Ectodermal cell (in vitro differentiated cells): ENCODE results near the gene STAT4.

Experiments
- H3K27ac ChIP-seq: 2 replicates; pipeline ENCODE4 v1.7.0; 2013; ENCODE audit warnings: mild to moderate bottlenecking, low read depth, low read length; ENCODE audit not compliant: insufficient read depth, poor library complexity, severe bottlenecking
- H3K27me3 ChIP-seq: 2 replicates; pipeline ENCODE4 v1.7.0; 2013; ENCODE audit warnings: mild to moderate bottlenecking, low read length; ENCODE audit not compliant: insufficient read depth, control insufficient read depth, poor library complexity, severe bottlenecking
- H3K36me3 ChIP-seq: one replicate; pipeline ENCODE4 v1.7.0; 2013; ENCODE audit warnings: low read length; ENCODE audit not compliant: control insufficient read depth, insufficient read depth
- H3K4me1 ChIP-seq: one replicate; pipeline ENCODE4 v1.7.0; 2013; ENCODE audit warnings: low read length; ENCODE audit not compliant: control insufficient read depth, insufficient read depth
- H3K4me3 ChIP-seq: 2 replicates; pipeline ENCODE4 v1.7.0; 2013; ENCODE audit warnings: low read depth, low read length, control low read depth; ENCODE audit not compliant: insufficient read depth
- H3K9me3 ChIP-seq: 2 replicates; pipeline ENCODE4 v1.7.0; 2013; ENCODE audit warnings: mild to moderate bottlenecking, low read length, moderate library complexity; ENCODE audit not compliant: control insufficient read depth
- WGBS, 2 experiments: methylation state at CpG; one replicate each; pipeline ENCODE4 v1.1.7; 2013; ENCODE audit warnings: missing lambda C conversion rate in 2 of 2; 5-methylcytosine and 5-hydroxymethylcytosine counted together

STAT4 gene

DNA sequence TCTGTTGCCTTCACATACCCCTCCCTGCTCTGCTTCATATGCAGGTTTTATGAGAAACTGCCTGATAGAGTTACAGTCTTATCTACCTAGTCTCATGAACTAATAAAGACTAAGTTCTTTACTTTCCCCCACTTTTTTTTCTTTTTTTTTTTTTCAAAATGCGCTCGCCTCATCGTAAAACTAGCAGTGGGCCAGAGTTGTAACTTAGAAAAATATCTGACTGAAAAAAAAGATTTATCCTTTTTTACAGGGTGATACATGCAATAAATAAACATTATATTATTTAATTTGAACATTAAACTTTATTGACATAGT lies 83.9 kb downstream of the STAT4 start:
- WGBS, 2 experiments, result no CpG with 5 or more reads among the region's 3 CpGs
- no peak overlapping the region for H3K27ac ChIP-seq
- no peaks in the 10 kb centered on the region for H3K9me3 ChIP-seq
- no peaks in the 10 kb centered on the region for H3K4me1 ChIP-seq
- no peaks in the 10 kb centered on the region for H3K36me3 ChIP-seq
- H3K27me3 ChIP-seq, result no peaks in the 10 kb centered on the region
- H3K4me3 ChIP-seq, result no peak overlapping the region

DNA sequence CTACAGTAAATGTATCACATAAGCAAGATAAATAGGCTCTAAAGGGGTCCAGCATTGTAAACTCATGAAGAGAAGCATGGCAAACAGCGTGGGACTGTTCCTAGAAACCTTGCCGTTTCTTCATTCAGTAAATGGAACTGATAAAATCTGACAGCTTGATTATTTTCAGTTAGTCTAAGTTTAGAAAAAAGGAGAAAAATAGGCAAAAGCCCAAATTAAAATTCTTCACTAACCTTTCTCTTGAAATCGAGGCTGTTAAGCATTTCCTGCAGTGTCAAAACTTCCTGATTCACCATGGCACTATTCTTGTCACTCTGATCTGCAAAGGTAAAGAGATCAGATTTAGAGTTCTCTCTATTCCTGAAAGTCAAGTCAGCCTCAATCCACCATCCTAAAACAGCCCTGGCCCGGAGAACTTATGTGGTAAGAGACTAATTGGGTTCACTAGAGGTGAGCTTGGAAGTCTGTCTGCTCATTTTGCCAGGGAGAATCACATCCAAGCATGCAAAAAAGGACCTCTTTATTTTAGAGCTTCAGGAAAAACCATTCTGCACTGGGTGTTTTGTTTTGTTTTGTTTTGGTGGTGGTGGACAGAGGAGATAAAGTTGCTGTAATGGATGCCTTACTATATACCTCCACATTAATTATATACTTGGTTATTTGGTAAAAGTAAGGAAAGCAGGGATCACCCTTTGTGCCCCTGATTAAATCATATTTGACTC lies 84.4 kb downstream of the STAT4 start:
- Histone ChIP-seq H3K4me3 (no peak overlapping the region), H3K36me3 (no peaks in the 10 kb centered on the region), H3K27ac (no peak overlapping the region), H3K9me3 (no peaks in the 10 kb centered on the region), H3K27me3 (no peaks in the 10 kb centered on the region), H3K4me1 (no peaks in the 10 kb centered on the region)
- 76 to 82% methylated on average over 4 of the region's 4 CpGs for WGBS, 2 experiments

DNA sequence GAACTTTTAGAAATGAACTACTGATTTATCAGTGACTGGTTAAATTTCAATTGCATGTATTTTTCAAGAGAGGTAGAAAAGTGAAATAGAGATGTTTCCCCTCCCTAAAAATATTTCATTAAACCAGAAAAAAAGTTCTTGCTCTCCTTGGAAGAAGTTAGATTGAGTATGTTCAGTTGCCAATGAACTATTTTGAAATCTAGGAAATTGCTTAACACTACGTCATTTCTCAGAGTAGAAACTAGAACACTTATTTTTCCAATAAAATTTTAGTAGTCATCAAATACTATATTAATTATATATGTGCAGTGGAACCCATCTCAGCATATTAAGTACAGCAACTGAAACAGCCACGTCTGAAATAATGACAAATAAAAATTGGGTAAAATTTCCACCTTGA lies 85.0 kb downstream of the STAT4 start:
- H3K27ac ChIP-seq, result no peak overlapping the region
- H3K36me3 ChIP-seq, result no peaks in the 10 kb centered on the region
- 90% methylated on average over 1 of the region's 2 CpGs; no CpG with 5 or more reads in 1 of the 2 experiments for WGBS, 2 experiments
- H3K9me3 ChIP-seq, result no peaks in the 10 kb centered on the region
- no peaks in the 10 kb centered on the region for H3K4me1 ChIP-seq
- H3K27me3 ChIP-seq, result no peaks in the 10 kb centered on the region
- no peak overlapping the region for H3K4me3 ChIP-seq

DNA sequence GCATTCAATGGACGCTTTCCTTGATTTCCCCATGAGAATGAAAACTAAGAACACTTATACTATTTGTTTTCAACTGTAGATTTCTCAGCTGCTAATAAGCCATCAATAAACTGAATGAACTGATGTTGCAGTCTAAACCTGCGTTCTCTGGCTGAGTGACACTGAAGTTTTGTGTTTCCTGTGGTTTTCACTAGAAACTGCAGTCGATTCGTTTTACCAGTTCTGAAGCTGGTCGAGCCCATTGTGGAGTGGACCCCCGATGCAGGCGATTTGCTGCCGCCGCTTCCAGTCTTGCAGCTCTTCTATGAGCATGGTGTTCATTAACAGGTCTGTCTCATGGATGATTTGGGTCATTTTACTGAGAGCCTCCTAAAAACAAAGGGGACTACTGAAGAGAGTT lies 86.2 kb downstream of the STAT4 start:
- Histone ChIP-seq H3K4me1 (no peaks in the 10 kb centered on the region), H3K9me3 (no peaks in the 10 kb centered on the region), H3K27me3 (no peaks in the 10 kb centered on the region), H3K4me3 (no peak overlapping the region), H3K27ac (no peak overlapping the region), H3K36me3 (no peaks in the 10 kb centered on the region)
- 94 to 95% methylated on average over 9 of the region's 9 CpGs for WGBS, 2 experiments

DNA sequence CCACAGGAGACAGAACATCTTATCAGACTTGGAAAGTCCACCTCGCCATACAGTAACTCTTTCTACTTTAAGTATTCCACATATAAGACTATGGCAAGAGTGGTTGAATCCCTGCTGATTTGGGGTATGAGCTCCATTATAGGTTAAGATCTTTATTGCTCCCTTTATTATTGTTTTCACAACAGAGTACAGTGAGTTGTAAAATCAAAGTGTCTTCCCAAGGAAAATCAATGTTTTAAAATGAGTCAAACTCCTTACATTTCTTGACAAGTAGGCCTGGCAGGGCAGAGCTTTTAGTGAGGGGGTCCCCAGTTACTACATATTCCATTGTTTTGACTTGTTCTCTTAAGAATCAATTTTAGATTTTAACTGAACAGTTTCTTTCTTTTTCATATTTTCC lies 87.2 kb downstream of the STAT4 start:
- no peaks in the 10 kb centered on the region for H3K27me3 ChIP-seq
- H3K4me3 ChIP-seq, result no peak overlapping the region
- WGBS, 2 experiments, result 78% methylated on average over 1 of the region's 1 CpG; no CpG with 5 or more reads in 1 of the 2 experiments
- H3K27ac ChIP-seq, result no peak overlapping the region
- no peaks in the 10 kb centered on the region for H3K36me3 ChIP-seq
- H3K4me1 ChIP-seq, result no peaks in the 10 kb centered on the region
- H3K9me3 ChIP-seq, result no peaks in the 10 kb centered on the region

DNA sequence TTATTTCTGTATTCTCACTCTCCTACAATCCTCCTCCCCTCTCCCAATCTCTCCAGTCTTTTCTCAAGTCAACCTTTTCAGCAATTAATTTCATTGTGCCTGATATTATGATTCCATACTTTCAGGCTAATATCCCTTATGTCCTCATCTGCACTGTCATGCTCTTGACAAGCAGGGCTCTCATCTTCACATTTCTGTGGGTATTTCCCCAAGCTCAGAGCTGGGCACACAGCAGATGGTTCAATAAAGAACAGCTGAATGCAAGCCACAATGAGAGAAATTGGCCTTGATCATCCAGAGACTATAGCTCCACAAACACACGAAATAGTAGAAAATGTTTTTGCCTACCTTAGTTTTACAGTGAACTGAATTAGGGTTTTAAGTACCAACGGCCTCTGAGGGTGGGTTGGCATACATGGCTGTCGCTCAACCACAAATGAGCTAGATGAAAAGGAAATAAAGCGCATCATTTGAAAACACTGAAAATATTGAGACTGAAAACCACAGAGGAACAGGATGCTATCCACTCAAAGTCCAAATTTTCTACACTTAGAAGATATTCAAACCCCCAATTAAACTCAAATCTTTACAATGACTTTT lies 89.3 kb downstream of the STAT4 start:
- 95% methylated on average over 4 of the region's 4 CpGs for WGBS, 2 experiments
- Histone ChIP-seq H3K27me3 (no peaks in the 10 kb centered on the region), H3K4me3 (no peak overlapping the region), H3K9me3 (no peaks in the 10 kb centered on the region), H3K36me3 (no peaks in the 10 kb centered on the region), H3K4me1 (no peaks in the 10 kb centered on the region), H3K27ac (no peak overlapping the region)

DNA sequence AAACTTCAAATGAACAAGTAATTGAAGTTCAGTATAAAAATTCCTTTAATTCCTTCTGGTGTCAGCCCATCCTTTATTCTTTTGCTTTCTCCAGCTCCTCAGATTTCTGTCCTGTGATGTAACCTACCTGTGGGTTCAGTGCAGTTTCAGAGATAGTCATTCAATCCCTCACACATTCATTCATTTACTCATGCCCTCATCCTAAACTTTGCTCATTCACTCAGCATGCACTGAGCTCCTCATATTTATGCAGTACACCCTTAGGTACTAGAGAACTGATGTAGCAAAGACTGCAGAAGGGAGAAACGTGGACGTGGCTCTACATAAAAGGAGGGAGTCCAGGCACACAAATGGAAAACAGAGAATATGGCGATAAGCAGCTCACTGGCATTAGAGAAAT lies 91.5 kb downstream of the STAT4 start:
- H3K4me3 ChIP-seq, result no peak overlapping the region
- no peaks in the 10 kb centered on the region for H3K4me1 ChIP-seq
- 91 to 92% methylated on average over 3 of the region's 3 CpGs for WGBS, 2 experiments
- H3K9me3 ChIP-seq, result no peaks in the 10 kb centered on the region
- no peak overlapping the region for H3K27ac ChIP-seq
- no peaks in the 10 kb centered on the region for H3K27me3 ChIP-seq
- H3K36me3 ChIP-seq, result no peaks in the 10 kb centered on the region

DNA sequence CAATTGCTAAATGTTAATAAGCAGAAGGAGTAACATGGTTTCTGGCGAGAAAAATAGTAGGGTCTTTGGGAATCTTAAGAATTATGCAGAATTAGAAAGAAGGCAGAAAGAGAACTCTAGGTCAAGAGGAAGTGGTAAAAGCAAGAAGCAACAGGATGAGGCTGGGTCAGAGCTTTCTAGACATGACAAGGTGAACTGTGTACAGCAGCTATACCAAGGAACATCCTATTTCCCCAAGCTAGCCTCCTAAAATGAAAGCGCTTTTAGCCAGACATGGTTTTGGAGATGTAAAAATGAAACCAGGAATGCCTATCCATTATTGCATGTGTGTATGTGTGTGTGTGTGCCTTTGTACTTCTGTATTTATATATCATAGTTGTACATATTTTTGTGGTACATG lies 94.6 kb downstream of the STAT4 start:
- H3K4me1 ChIP-seq, result no peaks in the 10 kb centered on the region
- H3K4me3 ChIP-seq, result no peak overlapping the region
- no peaks in the 10 kb centered on the region for H3K36me3 ChIP-seq
- no peaks in the 10 kb centered on the region for H3K9me3 ChIP-seq
- WGBS, 2 experiments, result 92 to 96% methylated on average over 2 of the region's 2 CpGs
- H3K27me3 ChIP-seq, result no peaks in the 10 kb centered on the region
- H3K27ac ChIP-seq, result no peak overlapping the region

DNA sequence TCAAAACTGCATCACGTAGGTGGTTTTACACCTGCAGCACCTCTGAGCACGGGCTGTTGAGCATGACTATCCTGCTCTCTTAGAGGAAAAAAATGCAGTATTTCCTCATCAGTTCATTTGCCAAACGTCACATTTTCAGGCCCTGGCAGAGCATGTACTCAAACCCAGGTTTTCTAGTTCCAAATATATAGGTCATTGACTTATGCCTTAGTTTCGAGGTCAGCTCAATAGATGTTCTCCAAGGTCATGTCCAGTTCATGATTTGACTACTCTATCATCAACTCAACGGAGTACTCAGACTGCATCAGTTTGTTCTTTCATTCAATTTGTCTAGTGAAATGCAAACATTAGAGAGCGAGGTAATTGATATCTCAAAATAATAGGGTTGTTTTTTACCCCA lies 97.5 kb downstream of the STAT4 start:
- no peaks in the 10 kb centered on the region for H3K27me3 ChIP-seq
- H3K4me1 ChIP-seq, result no peaks in the 10 kb centered on the region
- no peaks in the 10 kb centered on the region for H3K36me3 ChIP-seq
- H3K4me3 ChIP-seq, result no peak overlapping the region
- H3K27ac ChIP-seq, result no peak overlapping the region
- no peaks in the 10 kb centered on the region for H3K9me3 ChIP-seq
- 88 to 92% methylated on average over 5 of the region's 6 CpGs for WGBS, 2 experiments

DNA sequence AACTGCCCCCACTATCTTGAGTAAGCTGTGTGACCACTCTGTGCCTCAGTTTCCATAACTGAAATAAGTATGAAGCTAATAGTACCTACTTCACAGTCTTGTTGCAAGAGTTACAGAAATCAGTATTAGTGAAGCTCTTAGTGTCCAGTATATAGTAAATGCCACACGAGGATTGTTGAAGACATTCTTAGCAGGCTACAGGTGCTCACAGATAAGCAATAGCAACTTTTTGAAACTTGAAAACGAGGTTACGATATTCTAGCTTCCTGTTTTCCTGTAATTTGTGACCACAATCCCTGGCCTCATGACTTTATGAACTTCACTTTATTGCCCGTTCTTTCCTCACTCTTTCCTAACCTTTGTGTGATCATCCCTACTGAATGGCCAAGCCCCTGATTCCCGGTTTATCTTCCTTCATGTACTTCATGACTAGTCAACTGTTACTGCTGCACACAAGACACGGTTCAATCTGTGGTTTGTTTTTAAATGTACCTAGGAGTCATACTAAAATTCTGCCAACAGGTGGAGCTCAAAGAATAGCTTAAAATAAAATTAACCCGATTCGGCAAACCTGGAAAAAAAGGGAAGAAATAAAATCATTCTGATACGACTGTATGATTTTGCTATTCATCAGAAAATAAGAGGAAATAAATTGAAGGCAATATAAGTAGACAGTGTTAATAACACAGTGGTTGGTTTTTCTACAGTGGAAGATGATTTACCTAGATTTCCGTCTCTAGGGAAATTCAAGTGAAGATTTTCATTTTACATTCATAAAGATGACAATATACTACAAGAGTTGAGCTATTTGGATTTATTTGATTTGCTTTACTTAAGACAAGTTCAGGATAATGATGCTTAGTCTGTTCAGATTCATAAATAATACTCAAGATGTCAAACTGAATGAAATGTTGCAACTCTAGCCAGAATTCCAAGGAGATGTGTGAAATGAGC lies 98.7 kb downstream of the STAT4 start:
- no peaks in the 10 kb centered on the region for H3K4me1 ChIP-seq
- H3K36me3 ChIP-seq, result no peaks in the 10 kb centered on the region
- H3K27me3 ChIP-seq, result no peaks in the 10 kb centered on the region
- WGBS, 2 experiments, result 58 to 61% methylated on average over 10 of the region's 10 CpGs
- no peaks in the 10 kb centered on the region for H3K9me3 ChIP-seq
- no peak overlapping the region for H3K27ac ChIP-seq
- no peak overlapping the region for H3K4me3 ChIP-seq
